NT2/D1 (cell line): Measurements from ENCODE around the gene SMARCB1.

ENCODE experiments used
- SUZ12 ChIP-seq: IDR thresholded peaks from 2 replicates; pipeline ENCODE4 v1.6.1; 2011; ENCODE audit not compliant: insufficient read length, insufficient read depth; ENCODE audit errors: extremely low read depth
- YY1 ChIP-seq: IDR thresholded peaks from 2 replicates; pipeline ENCODE4 v1.6.1; 2011; ENCODE audit not compliant: insufficient read length, insufficient read depth

DNA sequence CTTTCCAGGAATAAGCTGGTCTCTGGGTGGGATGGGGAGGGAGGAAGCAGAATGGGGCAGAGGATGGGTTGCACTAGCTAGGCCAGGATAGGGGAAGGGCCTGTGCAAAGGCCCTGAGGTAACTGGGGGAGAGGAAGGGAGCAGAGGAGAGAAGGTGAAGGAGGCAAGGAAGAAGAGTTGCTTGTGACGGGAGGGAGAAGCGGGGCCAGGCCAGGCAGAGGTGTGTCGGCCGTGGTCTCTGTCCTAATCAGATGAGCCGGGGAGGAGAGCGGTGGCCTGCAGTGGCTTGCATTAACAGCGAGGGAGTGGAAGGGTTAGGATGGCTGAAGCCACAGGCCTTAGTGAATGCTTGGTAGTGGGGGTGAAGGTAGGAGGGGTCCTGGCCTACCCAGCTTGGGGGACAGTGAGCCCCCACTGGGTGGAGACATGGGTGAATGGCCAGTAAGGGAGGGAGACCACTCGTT, 58.0 kb downstream of the SMARCB1 start:
- no peak for TF ChIP-seq SUZ12
- no peak for TF ChIP-seq YY1
